K562 (cell line): ENCODE results near the gene ORC5. TPM values are rescaled to one million over a fixed set of nuclear protein-coding genes. Genes with fewer than 3 reads are reported as not detected.

Experiments
- ATAC-seq: fragments of 200-7000 bp; cut with Tn5 transposase; 3 replicates; pipeline ENCODE4 v1.9.1; 2020; ENCODE audit warnings: moderate library complexity
- BruUV-seq: library from RNA; stranded (reverse); fragments of 400-500 nt; replicated peaks from 2 replicates; lab custom pipeline; 2021; lab: Mats Ljungman, UMichigan
- CTCF ChIA-PET: fragments of 300-600 bp; formaldehyde crosslinking; extraction: SDS; loops from one replicate; lab custom pipeline; 2021; ENCODE audit warnings: low intra/inter-chr PET ratio; lab: Yijun Ruan, JAX
- POLR2A ChIA-PET: fragments of 300-600, 350-650 bp; sonication (Branson Sonifier 250); formaldehyde crosslinking; extraction: SDS; loops from one replicate; lab custom pipeline; 2021; ENCODE audit warnings: antibody characterized with exemption, inconsistent platforms; lab: Yijun Ruan, JAX
- DNase-seq, 4 experiments: peaks; one replicate each; pipeline versions ENCODE4 v3.0.0 to v3.0.0-alpha.2; 2011 to 2018; ENCODE audit warnings: low spot score in 3 of 4, mixed read lengths in 3 of 4; ENCODE audit errors: extremely low read depth in 1 of 4
- FAIRE-seq: peaks from 2 replicates; lab custom pipeline; 2011; peaks lifted over from hg19 to GRCh38; lab: Jason Lieb, UNC
- H2AFZ ChIP-seq: 2 replicates; pipeline ENCODE4 v1.6.0; 2011; ENCODE audit warnings: low read depth, low read length, control low read depth, inconsistent platforms
- H3K27ac ChIP-seq: fragments of 200-600 bp; 3 replicates; pipeline ENCODE4 v1.8.0; 2011; ENCODE audit warnings: low read depth, mild to moderate bottlenecking, control low read depth, inconsistent platforms, low read length, moderate library complexity, mixed read lengths; ENCODE audit errors: extremely low read depth
- H3K27me3 ChIP-seq, 2 experiments: fragments of 300-600 bp in 1 of 2; 2 replicates in 1 of 2; 3 replicates in 1 of 2; pipeline versions ENCODE4 v1.6.0 to v1.8.0; 2011; ENCODE audit warnings: inconsistent platforms in 2 of 2, low read length in 2 of 2, mild to moderate bottlenecking in 1 of 2, mixed read lengths in 1 of 2, moderate library complexity in 1 of 2; ENCODE audit not compliant: control insufficient read depth in 2 of 2, insufficient read depth in 2 of 2
- H3K36me3 ChIP-seq: fragments of 300-600 bp; 3 replicates; pipeline ENCODE4 v1.8.0; 2011; ENCODE audit warnings: mild to moderate bottlenecking, low read length, inconsistent platforms; ENCODE audit not compliant: control insufficient read depth, insufficient read depth
- H3K4me1 ChIP-seq, 2 experiments: fragments of 200-600 bp in 1 of 2; replicated peaks in 1 of 2; 2 replicates in 1 of 2; 3 replicates in 1 of 2; pipeline versions ENCODE4 v1.5.1 to v1.8.0; 2011; ENCODE audit warnings: inconsistent platforms in 2 of 2, low read length in 2 of 2, mild to moderate bottlenecking in 1 of 2, mixed read lengths in 1 of 2, moderate library complexity in 1 of 2; ENCODE audit not compliant: control insufficient read depth in 2 of 2, insufficient read depth in 2 of 2
- H3K4me2 ChIP-seq: 2 replicates; pipeline ENCODE4 v1.6.1; 2011; ENCODE audit warnings: low read length, control low read depth, inconsistent platforms, mixed read lengths; ENCODE audit not compliant: insufficient read depth
- H3K4me3 ChIP-seq: fragments of 200-600 bp; sonication (generic), shearing (Covaris generic); 2 replicates; pipeline ENCODE4 v1.5.1; 2016; ENCODE audit warnings: control low read depth, inconsistent platforms
- H3K79me2 ChIP-seq: fragments of 200-600 bp; 3 replicates; pipeline ENCODE4 v1.8.0; 2011; ENCODE audit warnings: low read length, inconsistent platforms; ENCODE audit not compliant: control insufficient read depth, insufficient read depth
- H3K9ac ChIP-seq, 2 experiments: 2 replicates each; pipeline versions ENCODE4 v1.6.0 to v1.6.1; 2011; ENCODE audit warnings: low read depth in 2 of 2, low read length in 2 of 2, control low read depth in 1 of 2, inconsistent platforms in 1 of 2, mild to moderate bottlenecking in 1 of 2, mixed read lengths in 1 of 2; ENCODE audit not compliant: insufficient read depth in 1 of 2
- H3K9me1 ChIP-seq: one replicate; pipeline ENCODE4 v1.6.0; 2011; ENCODE audit warnings: inconsistent platforms, mild to moderate bottlenecking, low read length, moderate library complexity; ENCODE audit not compliant: control insufficient read depth, insufficient read depth
- H3K9me3 ChIP-seq: replicated peaks from 2 replicates; pipeline ENCODE4 v1.5.1; 2011; ENCODE audit warnings: low read depth, low read length, inconsistent platforms; ENCODE audit not compliant: control insufficient read depth, insufficient read depth
- H4K20me1 ChIP-seq: replicated peaks from 2 replicates; pipeline ENCODE4 v1.6.1; 2011; ENCODE audit warnings: low read length, inconsistent platforms, mixed read lengths; ENCODE audit not compliant: control insufficient read depth, insufficient read depth
- CC2D1A ChIP-seq: fragments of 450-650 bp; IDR thresholded peaks from 2 replicates; pipeline ENCODE4 v1.6.1; 2017; ENCODE audit warnings: mild to moderate bottlenecking
- GATAD2A ChIP-seq: fragments of 450-650 bp; IDR thresholded peaks from 2 replicates; pipeline ENCODE4 v1.6.1; 2017
- GTF2A2 ChIP-seq: IDR thresholded peaks from 2 replicates; pipeline ENCODE4 v1.6.1; 2016; ENCODE audit warnings: mild to moderate bottlenecking, missing genetic modification characterization, missing compliant biosample characterization
- HLTF ChIP-seq: fragments of 450-650 bp; IDR thresholded peaks from 2 replicates; pipeline ENCODE4 v1.6.1; 2016
- KLF16 ChIP-seq: IDR thresholded peaks from 2 replicates; pipeline ENCODE4 v1.6.1; 2016; ENCODE audit warnings: antibody characterized with exemption
- RNF2 ChIP-seq: sonication (generic); IDR thresholded peaks from 2 replicates; pipeline ENCODE4 v1.6.1; 2016
- SP1 ChIP-seq: sonication (generic); formaldehyde crosslinking; IDR thresholded peaks from 2 replicates; pipeline ENCODE4 v1.8.1; 2022; ENCODE audit warnings: mild to moderate bottlenecking, missing genetic modification reagents
- TGIF2 ChIP-seq: sonication (generic); formaldehyde crosslinking; IDR thresholded peaks from 2 replicates; pipeline ENCODE4 v1.8.1; 2022; ENCODE audit warnings: mild to moderate bottlenecking, missing genetic modification reagents, moderate library complexity
- YY1 ChIP-seq, 3 experiments: IDR thresholded peaks; 2 replicates each; pipeline ENCODE4 v1.6.1; 2011; ENCODE audit warnings: low read length in 2 of 3, mild to moderate bottlenecking in 2 of 3, moderate library complexity in 2 of 3, borderline replicate concordance in 1 of 3, control low read depth in 1 of 3, low read depth in 1 of 3; ENCODE audit not compliant: insufficient read depth in 3 of 3, insufficient replicate concordance in 2 of 3, control insufficient read depth in 1 of 3, insufficient read length in 1 of 3; ENCODE audit errors: extremely low read depth in 1 of 3
- ZNF507 ChIP-seq: conservative IDR thresholded peaks from 2 replicates; pipeline ENCODE4 v1.6.1; 2017; ENCODE audit warnings: missing genetic modification characterization, missing compliant biosample characterization
- ZZZ3 ChIP-seq: fragments of 450-650 bp; IDR thresholded peaks from 2 replicates; pipeline ENCODE4 v1.6.1; 2016; ENCODE audit warnings: antibody characterized with exemption, mild to moderate bottlenecking, moderate library complexity
- WGBS: fragments of 100-300 bp; shearing (Covaris generic); methylation state at CpG from one replicate; pipeline ENCODE4 v1.1.6; 2016; ENCODE audit warnings: low coverage, mixed read lengths; ENCODE audit not compliant: insufficient coverage; ENCODE audit errors: missing lambda C conversion rate; 5-methylcytosine and 5-hydroxymethylcytosine counted together
- in situ Hi-C: fragments of 300-500 bp; cut with MboI; formaldehyde crosslinking; loops from 4 replicates; pipeline ENCODE4 v1.15.0; 2018; ENCODE audit warnings: inconsistent platforms, mixed read lengths
- intact Hi-C: fragments of 100-400 bp; cut with micrococcal nuclease; formaldehyde crosslinking; loops from 2 replicates; pipeline ENCODE4 v1.14.2; 2022
- polyA plus RNA-seq, 8 experiments: library from polyadenylated mRNA; depleted of rRNA in 4 of 8; stranded (reverse) in 5 of 8; unstranded in 3 of 8; fragments of >200 nt; fragmentation: Nextera tagmentation in 2 of 8; fragmentation: Illumina TruSeq in 1 of 8; extraction: Ambion mirVana in 2 of 8; extraction: Trizol in 1 of 8; gene quantifications; 2 replicates each; pipeline versions ENCODE4 v1.2.1 to v1.2.3, GENCODE V29; 2011 to 2014; ENCODE audit warnings: inconsistent platforms in 1 of 8, missing spikeins in 1 of 8
- total RNA-seq, 7 experiments: library from RNA; depleted of rRNA in 6 of 7; stranded (reverse); fragments of >200 nt in 6 of 7; fragmentation: Illumina TruSeq in 2 of 7; extraction: Trizol in 2 of 7; gene quantifications; 2 replicates each; pipeline versions ENCODE4 v1.2.1 to v1.2.3, GENCODE V29; 2011 to 2021; ENCODE audit warnings: low replicate concordance in 1 of 7
- TF ChIP-seq, protein P1 (sequence below): sonication (generic); formaldehyde crosslinking; IDR thresholded peaks from 2 replicates; pipeline ENCODE4 v1.8.1; 2023; ENCODE audit warnings: missing genetic modification reagents, mild to moderate bottlenecking, borderline replicate concordance

ORC5 gene
- total and polyA plus RNA-seq, 9 of the 15 experiments (the other 6 are each of a cell fraction or from before 2014, with no cell fraction given) = 29.8 to 136 (median 54.8) TPM

DNA sequence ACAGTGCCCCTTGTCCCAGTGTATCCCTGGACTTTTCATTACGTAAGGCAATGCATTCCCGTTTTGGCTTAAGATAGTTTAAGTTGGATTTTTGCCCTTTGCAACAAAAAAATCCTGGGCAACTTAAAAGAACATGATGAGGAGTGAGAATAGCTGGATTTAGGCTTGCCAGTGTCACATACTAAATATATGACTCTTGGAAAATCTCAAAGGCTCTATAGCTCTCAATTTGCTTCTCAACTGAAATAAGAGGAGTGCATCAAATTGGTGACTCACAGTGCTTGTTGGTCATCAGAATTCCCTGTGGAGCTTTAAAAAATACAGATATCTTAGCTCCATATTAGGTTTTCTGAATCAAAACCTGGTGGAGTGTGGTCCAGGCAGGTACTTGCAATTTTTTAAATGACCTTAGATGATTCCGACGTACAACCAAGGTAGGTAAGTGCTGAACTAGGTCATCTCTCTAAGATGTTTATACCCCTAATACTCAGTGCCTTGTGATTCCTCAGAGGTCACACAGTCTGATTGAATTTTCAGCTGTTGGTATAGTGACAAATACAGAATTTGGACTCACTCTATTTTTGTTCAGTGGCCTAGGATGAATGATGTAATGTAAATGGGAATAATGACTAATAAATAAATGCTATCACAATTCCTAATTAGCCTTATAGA, 33.9 kb upstream of the ORC5 start:
- CTCF ChIA-PET = no interaction called here
- no peak overlapping the region for H3K4me3 ChIP-seq
- intact Hi-C loops = no loop called here
- H3K27me3 ChIP-seq = peaks cover 0 to 3% of the 10 kb centered on the region in 2 experiments; a peak in 2 of 5 replicates
- FAIRE-seq (no peak), DNase-seq (no peak), ATAC-seq (no peak)
- no peak overlapping the region for H2AFZ ChIP-seq
- TF ChIP-seq RNF2 (no peak), HLTF (no peak), YY1 (IDR thresholded peaks at IDR 0.05; ENCODE audit: borderline replicate concordance in 1 of 3, control insufficient read depth in 1 of 3, extremely low read depth in 1 of 3, insufficient read depth in 3 of 3, insufficient read length in 1 of 3, insufficient replicate concordance in 2 of 3, low read depth in 1 of 3, low read length in 2 of 3) (no peak), GTF2A2 (tag) (no peak), TGIF2 (CRISPR knock-in tag) (no peak), SP1 (CRISPR knock-in tag) (no peak), CC2D1A (no peak), GATAD2A (no peak), ZZZ3 (no peak), ZNF507 (no peak), KLF16 (no peak)
- TF ChIP-seq, protein P1, sequence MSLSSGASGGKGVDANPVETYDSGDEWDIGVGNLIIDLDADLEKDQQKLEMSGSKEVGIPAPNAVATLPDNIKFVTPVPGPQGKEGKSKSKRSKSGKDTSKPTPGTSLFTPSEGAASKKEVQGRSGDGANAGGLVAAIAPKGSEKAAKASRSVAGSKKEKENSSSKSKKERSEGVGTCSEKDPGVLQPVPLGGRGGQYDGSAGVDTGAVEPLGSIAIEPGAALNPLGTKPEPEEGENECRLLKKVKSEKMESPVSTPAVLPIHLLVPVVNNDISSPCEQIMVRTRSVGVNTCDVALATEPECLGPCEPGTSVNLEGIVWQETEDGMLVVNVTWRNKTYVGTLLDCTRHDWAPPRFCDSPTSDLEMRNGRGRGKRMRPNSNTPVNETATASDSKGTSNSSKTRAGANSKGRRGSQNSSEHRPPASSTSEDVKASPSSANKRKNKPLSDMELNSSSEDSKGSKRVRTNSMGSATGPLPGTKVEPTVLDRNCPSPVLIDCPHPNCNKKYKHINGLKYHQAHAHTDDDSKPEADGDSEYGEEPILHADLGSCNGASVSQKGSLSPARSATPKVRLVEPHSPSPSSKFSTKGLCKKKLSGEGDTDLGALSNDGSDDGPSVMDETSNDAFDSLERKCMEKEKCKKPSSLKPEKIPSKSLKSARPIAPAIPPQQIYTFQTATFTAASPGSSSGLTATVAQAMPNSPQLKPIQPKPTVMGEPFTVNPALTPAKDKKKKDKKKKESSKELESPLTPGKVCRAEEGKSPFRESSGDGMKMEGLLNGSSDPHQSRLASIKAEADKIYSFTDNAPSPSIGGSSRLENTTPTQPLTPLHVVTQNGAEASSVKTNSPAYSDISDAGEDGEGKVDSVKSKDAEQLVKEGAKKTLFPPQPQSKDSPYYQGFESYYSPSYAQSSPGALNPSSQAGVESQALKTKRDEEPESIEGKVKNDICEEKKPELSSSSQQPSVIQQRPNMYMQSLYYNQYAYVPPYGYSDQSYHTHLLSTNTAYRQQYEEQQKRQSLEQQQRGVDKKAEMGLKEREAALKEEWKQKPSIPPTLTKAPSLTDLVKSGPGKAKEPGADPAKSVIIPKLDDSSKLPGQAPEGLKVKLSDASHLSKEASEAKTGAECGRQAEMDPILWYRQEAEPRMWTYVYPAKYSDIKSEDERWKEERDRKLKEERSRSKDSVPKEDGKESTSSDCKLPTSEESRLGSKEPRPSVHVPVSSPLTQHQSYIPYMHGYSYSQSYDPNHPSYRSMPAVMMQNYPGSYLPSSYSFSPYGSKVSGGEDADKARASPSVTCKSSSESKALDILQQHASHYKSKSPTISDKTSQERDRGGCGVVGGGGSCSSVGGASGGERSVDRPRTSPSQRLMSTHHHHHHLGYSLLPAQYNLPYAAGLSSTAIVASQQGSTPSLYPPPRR (CRISPR knock-in tag) = no peak
- no peaks in the 10 kb centered on the region for H4K20me1 ChIP-seq
- no peak overlapping the region for H3K9ac ChIP-seq
- H3K9me1 ChIP-seq = no peaks in the 10 kb centered on the region
- in situ Hi-C loops = no loop called here
- BruUV-seq = no TSS peak
- H3K9me3 ChIP-seq = no peaks in the 10 kb centered on the region
- POLR2A ChIA-PET = interaction anchor here (0.7 kb wide), 1 partner anchor 126 kb away, joined by 4 read pairs; no protein-coding TSS in a partner anchor
- H3K4me1 ChIP-seq = no peaks in the 10 kb centered on the region
- H3K79me2 ChIP-seq = no peaks in the 10 kb centered on the region
- H3K27ac ChIP-seq = no peak overlapping the region
- H3K36me3 ChIP-seq = no peaks in the 10 kb centered on the region
- WGBS = 1% methylated on average over 4 of the region's 4 CpGs
- H3K4me2 ChIP-seq = no peak overlapping the region
